Measurements from ENCODE around the gene COG8. TPM values are rescaled to one million over a fixed set of nuclear protein-coding genes. Genes with fewer than 3 reads are reported as not detected.

The COG8 gene
- total and polyA plus RNA-seq, 2 experiments from 2014 or later, result 54.5 to 95.3 TPM

- Histone ChIP-seq H3K4me1 (ENCODE audit: low read depth) (no peaks in the 10 kb centered on the region), H3K27ac (peak overlapping the region; percentile 39), H3K4me3 (no peak overlapping the region), H3K36me3 (peaks cover 68% of the 10 kb centered on the region), H3K9me3 (ENCODE audit: low read depth) (no peaks in the 10 kb centered on the region), H3K27me3 (no peaks in the 10 kb centered on the region)
- TF ChIP-seq, protein P1, sequence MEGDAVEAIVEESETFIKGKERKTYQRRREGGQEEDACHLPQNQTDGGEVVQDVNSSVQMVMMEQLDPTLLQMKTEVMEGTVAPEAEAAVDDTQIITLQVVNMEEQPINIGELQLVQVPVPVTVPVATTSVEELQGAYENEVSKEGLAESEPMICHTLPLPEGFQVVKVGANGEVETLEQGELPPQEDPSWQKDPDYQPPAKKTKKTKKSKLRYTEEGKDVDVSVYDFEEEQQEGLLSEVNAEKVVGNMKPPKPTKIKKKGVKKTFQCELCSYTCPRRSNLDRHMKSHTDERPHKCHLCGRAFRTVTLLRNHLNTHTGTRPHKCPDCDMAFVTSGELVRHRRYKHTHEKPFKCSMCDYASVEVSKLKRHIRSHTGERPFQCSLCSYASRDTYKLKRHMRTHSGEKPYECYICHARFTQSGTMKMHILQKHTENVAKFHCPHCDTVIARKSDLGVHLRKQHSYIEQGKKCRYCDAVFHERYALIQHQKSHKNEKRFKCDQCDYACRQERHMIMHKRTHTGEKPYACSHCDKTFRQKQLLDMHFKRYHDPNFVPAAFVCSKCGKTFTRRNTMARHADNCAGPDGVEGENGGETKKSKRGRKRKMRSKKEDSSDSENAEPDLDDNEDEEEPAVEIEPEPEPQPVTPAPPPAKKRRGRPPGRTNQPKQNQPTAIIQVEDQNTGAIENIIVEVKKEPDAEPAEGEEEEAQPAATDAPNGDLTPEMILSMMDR (IDR thresholded peaks at IDR 0.05; ENCODE audit: low read depth, low read length), result no peak
- DNase-seq (ENCODE audit: low read depth in 1 of 2, low spot score in 1 of 2), result no peak
Observed at GRCh38 chr16:69368866-69369265, 29.5 kb upstream of the COG8 start.

DNA sequence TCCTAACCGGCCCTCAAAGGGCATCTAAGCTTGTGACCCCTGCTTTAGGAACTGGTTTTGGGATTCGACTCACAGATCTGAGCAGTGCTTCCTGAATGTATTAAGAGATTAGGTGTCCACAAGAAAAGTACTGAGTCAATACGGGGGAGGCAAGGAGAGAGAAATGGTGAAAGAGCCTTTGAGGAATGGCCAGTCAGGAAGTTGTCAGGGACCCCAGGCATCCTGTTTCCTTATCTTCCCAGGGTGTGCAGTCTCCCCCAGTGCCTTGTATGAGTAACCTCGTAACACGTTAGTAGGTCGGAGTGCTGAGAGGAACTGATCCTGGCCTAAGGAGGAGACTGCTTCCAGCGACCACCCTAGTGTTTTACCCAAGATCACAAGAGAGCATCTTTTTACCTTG, 28.6 kb upstream of the COG8 start:
- peak in 1 of 2 donors; percentile 78 for DNase-seq (ENCODE audit: low read depth in 1 of 2, low spot score in 1 of 2)
- H3K27me3 ChIP-seq, result no peaks in the 10 kb centered on the region
- TF ChIP-seq, protein P1 (IDR thresholded peaks at IDR 0.05; ENCODE audit: low read depth, low read length), result no peak
- peaks cover 68% of the 10 kb centered on the region for H3K36me3 ChIP-seq
- H3K4me1 ChIP-seq (ENCODE audit: low read depth), result no peaks in the 10 kb centered on the region
- H3K4me3 ChIP-seq, result no peak overlapping the region
- H3K27ac ChIP-seq, result peak overlapping the region; percentile 39
- no peaks in the 10 kb centered on the region for H3K9me3 ChIP-seq (ENCODE audit: low read depth)

DNA sequence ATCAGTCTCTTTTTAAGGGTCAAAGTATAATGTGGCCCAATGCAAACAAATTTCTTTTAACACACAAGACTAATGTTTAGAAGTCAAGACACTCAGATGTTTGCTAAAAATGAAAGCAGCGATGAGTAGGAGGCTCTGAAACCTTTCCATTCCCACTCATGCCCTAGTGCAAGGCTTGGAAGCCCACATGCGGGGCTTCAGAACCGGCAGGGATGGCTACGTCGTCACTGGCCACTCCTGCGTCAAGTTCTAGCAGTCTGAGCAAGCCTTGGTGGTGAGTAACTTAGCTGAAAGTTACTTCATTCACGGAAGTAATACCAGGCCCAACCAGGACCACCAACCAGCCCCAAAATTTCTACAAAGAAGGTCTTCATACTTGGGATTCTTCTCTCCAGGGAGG, 27.1 kb upstream of the COG8 start:
- no peak overlapping the region for H3K4me3 ChIP-seq
- no peaks in the 10 kb centered on the region for H3K9me3 ChIP-seq (ENCODE audit: low read depth)
- no peak for DNase-seq (ENCODE audit: low read depth in 1 of 2, low spot score in 1 of 2)
- H3K4me1 ChIP-seq (ENCODE audit: low read depth), result no peaks in the 10 kb centered on the region
- peaks cover 63% of the 10 kb centered on the region for H3K36me3 ChIP-seq
- TF ChIP-seq, protein P1 (IDR thresholded peaks at IDR 0.05; ENCODE audit: low read depth, low read length), result no peak
- no peak overlapping the region for H3K27ac ChIP-seq
- no peaks in the 10 kb centered on the region for H3K27me3 ChIP-seq

GRCh38 chr16:69365901-69366300, 26.5 kb upstream of the COG8 start:
- no peak for DNase-seq (ENCODE audit: low read depth in 1 of 2, low spot score in 1 of 2)
- Histone ChIP-seq H3K27ac (no peak overlapping the region), H3K36me3 (peaks cover 63% of the 10 kb centered on the region)

GRCh38 chr16:69364088-69364487, 24.7 kb upstream of the COG8 start:
- H3K4me3 ChIP-seq, result no peak overlapping the region
- H3K36me3 ChIP-seq, result peaks cover 47% of the 10 kb centered on the region

More at GRCh38 chr16:69365901-69366300, 26.5 kb upstream of the COG8 start:
- no peak overlapping the region for H3K4me3 ChIP-seq
- no peaks in the 10 kb centered on the region for H3K9me3 ChIP-seq (ENCODE audit: low read depth)
- H3K4me1 ChIP-seq (ENCODE audit: low read depth), result no peaks in the 10 kb centered on the region
- TF ChIP-seq, protein P1 (IDR thresholded peaks at IDR 0.05; ENCODE audit: low read depth, low read length), result no peak
- H3K27me3 ChIP-seq, result no peaks in the 10 kb centered on the region

More at GRCh38 chr16:69364088-69364487, 24.7 kb upstream of the COG8 start:
- DNase-seq (ENCODE audit: low read depth in 1 of 2, low spot score in 1 of 2), result no peak
- Histone ChIP-seq H3K27me3 (no peaks in the 10 kb centered on the region), H3K27ac (no peak overlapping the region), H3K9me3 (ENCODE audit: low read depth) (no peaks in the 10 kb centered on the region), H3K4me1 (ENCODE audit: low read depth) (no peaks in the 10 kb centered on the region)
- TF ChIP-seq, protein P1 (IDR thresholded peaks at IDR 0.05; ENCODE audit: low read depth, low read length), result no peak
